GM18505 (cell line): ENCODE measurements around the gene MRPL20.
"Not testable (repeated sequence)": the region's sequence is repeated elsewhere in the genome, so short reads cannot be mapped to it uniquely, and the experiment has no call there.

Experiments used
- ATAC-seq: cut with Tn5 transposase; IDR thresholded peaks from one replicate; pipeline ENCODE4 v1.9.1; 2021; ENCODE audit not compliant: unreplicated experiment
- POLR2A ChIP-seq: IDR thresholded peaks from 4 replicates; pipeline ENCODE4 v1.6.1; 2011; ENCODE audit warnings: borderline replicate concordance; ENCODE audit not compliant: insufficient read depth, insufficient read length; ENCODE audit errors: extremely low read depth

The MRPL20 gene

DNA sequence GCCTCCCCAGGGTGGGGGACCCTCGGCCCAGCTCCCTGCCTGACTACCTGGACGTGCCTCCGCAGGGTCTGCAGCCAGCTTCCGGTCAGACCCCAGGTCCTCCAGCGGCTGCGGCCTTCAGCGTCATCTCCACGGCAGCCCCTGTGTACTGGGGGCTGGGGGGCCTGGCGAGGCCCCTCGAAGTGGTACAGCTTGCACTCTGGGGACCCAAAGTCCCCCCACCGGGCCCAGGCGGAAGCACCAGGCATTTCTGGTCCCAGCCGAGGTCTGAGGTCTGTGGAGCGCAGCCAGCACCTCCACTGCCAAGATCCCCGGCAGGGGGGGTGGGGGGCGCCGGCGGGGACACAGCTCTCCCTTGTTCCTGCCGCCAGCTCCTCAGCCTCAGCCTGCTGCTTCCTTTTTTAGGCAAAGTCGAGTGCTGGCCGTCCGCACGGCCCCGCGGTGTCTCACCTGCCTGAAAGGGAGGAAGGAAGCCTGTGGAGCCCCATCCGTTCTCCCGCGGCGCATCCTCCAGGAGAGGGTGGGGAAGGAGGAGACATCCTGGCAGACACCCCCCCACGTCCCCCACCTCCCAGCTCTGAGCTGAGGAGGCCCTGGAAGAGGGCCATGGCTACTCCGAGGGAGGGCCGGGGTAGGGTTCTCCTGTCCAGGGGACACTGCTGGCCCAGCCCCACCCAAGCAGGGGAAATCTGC lies 27.2 kb upstream of the MRPL20 start:
- no peak for ATAC-seq
- no peak for TF ChIP-seq POLR2A

DNA sequence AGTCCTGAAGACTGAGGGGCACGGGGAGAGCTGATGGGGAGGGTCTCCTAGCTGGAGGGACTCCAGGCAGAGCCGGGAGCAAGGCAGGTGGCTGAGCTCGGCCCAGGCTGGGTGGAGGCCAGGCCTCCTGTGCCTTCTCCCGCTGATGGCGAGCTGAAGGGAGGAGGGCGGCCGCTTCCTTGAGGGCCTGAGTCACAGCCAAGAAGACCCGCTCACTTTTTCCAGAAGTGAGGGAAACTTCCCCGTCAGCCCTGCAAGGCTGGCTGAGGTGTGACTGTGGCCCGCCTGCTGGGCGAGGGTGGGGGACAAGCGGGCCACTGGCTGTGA lies 26.7 kb upstream of the MRPL20 start:
- no peak for ATAC-seq
- no peak for TF ChIP-seq POLR2A

DNA sequence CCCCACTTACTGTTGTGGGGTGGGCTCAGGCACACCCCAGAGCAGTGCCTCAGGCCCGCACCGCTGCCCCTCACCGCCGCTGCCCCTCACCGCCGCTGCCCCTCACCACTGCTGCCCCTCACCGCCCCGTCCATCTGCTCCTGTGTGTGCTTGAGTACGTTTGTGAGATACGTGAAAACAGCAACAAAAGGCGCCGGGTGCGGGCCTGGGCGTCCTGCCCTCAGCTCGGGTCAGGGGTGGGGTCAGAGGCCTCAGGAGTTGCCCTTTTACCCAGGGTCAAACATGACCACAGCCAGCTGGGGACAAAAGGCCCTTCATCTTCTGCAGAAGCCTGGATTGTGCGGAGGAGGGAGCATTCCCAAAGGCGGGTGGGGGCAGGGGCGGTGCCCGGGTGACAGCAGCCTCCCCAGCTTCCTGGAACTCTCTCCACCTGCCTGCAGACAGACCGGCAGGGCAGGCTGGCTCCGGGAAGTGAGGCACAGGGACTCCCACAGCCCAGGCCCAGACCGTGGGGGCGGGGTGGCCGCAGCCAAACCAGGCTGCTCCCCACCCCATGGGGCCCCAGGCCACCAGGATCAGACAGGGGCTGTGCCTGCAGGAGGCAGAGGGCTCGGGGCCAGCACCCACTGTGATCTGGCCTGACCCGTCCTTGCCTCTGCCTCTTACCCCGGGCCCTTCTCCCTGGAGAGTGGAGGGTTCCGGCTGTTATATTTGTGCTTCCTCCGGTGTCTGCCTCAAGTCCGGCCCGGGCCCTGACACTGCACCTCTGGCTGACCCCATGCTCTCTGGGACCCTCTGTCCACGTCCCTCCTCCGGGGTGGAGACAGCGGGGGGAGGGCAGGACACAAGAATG lies 26.1 kb upstream of the MRPL20 start:
- TF ChIP-seq POLR2A: no peak
- ATAC-seq: no peak

DNA sequence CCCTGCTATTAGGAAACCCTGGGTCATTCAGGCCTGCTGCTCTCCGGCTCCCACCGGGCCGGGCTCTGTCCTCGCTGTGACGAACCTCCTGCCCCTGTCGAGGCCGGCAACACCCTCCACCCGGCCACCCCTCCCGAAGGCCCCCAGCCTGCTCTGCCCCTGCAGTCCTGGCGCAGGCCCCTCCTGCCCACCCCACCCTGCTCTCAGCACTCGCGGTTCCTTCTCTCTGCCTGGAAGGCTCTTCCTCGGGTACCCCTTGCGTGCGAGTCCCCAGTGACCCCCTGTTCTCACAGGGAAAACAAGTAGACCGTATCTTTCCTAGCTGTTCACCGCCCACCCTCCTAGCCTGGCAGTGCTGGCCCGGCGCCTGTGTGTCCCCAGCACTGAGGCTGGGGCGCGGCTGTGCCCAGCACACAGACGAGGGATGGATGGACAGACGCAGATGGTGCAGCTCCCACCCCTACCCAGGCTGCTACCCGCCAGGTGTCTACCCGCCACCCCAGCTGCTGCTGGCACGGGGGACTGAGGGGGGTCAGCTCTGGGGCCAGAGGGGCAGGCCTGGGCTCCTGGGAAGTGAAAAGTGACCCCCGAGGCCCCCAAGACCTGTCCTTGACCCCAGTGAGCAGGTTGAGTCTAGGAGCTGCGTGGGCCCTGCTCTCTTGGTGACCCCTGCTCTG lies 25.3 kb upstream of the MRPL20 start:
- no peak for ATAC-seq
- no peak for TF ChIP-seq POLR2A

DNA sequence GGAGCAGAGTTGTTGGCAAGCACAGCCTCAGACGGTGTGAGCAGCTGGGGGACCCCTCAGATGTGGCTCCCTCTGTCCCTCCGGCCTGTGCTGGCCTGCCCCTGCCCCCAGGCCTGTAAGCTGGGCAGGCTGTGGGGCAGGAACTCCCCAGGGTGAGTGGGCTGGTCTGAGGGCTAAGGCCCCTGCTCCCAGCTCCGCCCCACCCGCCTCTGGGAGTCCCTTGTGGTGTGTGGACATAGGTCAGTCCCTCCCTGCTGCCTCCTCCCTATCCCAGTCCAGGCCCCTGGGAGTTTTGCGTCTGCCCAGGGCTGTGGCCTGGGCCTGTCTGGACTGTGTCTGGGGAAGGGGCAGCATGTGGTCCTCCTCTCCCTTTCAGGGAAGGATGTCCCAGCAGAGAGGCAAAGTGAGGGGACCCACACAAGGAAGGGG lies 24.8 kb upstream of the MRPL20 start:
- TF ChIP-seq POLR2A: no peak
- no peak for ATAC-seq

DNA sequence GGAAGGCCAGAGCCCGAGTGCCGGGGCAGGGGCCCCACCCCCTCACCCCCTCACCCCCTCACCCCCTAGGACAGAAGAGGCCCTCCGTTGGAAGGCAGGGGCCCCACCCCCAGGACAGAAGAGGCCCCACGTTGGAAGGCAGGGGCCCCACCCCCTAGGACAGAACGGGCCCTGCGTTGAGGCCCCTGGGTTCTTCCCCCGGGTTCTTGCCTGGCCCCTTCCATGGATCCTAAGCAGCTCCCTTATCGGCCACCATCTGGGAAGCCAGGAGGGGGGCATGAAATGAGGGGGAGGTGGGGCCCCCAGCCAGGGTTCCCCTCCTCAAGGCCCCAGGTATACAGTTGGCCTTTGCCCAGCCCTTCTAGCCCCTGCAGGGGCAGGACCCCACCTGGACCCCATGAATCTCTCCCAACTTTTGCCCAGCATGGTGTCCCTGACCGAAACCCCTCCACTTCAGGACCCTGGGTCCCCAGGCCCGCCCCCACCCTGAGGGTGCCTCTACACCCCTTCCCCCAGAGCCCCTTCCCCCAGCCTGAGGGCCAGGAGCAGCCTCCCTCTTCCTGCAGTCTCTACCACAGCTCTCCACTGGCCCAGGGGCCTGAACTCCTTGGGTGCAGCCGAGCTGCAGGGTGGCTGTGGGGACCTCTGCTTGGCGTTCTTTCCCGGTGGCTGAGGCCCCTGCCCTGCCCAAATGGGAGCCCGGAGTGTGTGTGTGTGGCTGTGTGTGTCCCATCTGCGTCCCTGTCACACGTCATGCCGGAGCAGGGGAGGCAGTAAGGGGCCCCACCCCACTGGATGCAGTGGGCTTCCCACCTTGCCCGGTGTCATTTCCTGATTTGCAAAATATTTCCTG lies 24.1 kb upstream of the MRPL20 start:
- no peak for ATAC-seq

DNA sequence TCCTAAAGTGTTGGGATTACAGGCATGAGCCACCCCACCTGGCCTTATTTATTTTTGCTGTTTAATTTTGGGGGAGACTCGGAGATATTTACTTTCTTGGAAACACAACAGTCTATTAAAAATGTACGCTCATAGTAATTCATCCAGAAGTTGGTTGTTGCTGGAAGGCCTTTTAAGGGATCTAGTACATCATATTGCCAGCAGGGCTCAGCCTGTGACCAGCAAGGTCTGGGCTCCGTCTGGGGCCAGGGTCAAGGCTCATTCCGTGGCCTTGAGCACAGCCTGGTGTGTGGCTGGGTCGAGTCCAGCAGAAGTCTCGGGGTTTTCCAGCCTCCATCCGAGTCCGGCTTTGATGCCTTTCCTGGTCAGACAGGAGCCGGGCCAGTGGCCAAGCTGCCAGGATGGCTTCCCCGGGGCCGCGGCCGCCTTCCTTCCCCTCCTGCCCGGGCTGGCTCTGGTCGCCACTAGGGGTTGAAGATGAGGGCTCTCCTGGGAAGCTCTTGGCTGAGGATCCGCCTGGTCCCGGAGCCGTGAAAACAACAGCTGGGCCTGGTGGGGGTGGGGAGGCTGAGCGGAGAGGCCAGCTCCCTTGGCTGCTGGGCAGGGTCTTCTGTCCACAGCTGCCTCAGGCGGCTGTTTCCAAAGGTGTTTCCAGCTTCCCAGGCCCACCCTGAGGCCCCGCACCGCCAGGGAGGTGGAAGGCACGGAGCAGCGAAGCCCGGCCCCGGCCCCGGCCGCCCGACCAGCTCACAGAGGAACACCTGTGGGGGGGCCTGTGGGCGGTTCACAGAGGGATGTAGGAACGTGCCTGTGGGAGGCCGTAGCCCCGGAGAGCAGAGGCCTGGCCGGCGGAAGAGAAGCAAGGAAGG lies 23.3 kb upstream of the MRPL20 start:
- TF ChIP-seq POLR2A: no peak
- ATAC-seq: no peak

More for the DNA sequence above, 24.1 kb upstream of the MRPL20 start:
- TF ChIP-seq POLR2A: no peak

DNA sequence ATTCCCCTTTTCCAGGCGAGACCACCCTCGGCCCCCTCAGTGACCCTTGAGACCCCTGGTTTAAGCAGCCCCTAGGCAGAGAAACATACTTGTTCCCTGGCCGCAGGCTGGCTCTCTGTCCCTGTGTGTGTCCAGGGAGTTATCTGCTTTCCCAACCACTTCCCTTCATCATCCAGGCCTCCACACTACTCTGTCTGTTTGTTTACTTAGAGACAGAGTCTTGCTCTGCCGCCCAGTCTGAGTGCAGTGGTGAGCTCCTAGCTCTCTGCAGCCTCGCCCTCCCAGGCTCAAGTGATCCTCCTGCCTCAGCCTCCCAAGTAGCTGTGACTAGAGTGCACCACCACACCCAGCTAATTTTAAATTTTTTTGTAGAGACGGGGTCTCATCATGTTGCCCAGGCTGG lies 22.6 kb upstream of the MRPL20 start:
- ATAC-seq: no peak
- TF ChIP-seq POLR2A: no peak

DNA sequence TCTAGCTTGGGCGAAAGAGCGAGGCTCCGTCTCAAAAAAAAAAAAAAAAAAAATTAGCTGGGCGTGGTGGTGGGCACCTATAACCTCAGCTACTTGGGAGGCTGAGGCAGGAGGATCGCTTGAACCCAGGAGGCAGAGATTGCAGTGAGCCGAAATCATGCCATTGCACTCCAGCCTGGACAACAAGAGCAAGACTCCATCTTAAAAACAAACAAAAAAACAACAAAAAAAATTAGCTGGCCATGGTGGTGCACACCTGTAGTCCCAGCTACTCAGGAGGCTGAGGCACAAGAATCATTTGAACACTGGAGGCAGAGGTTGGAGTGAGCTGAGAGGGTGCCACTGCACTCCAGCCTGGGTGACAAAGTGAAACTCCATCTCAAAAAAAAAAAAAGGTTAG lies 21.9 kb upstream of the MRPL20 start:
- not testable (repeated sequence) for ATAC-seq

DNA sequence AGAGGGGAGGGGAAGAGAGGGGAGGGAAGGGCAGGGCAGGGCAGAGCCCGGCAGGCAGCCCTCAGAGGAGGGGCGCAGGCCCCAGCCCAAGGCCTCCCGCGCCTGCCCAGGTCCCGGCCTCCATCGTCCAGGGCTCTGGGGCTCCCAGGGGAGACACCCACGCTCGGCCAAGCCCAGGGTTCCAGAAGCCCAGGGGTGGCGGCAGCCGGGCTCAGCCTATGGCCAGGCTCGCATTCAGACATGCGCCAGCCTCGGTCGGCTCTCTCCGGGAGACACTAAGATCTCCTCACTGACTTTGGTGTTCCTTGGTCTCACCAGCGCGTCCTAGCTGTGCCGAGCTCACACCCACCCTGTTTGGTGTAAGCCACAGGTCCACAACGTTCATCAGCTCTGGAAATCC lies 21.1 kb upstream of the MRPL20 start:
- TF ChIP-seq POLR2A: no peak
- no peak for ATAC-seq

DNA sequence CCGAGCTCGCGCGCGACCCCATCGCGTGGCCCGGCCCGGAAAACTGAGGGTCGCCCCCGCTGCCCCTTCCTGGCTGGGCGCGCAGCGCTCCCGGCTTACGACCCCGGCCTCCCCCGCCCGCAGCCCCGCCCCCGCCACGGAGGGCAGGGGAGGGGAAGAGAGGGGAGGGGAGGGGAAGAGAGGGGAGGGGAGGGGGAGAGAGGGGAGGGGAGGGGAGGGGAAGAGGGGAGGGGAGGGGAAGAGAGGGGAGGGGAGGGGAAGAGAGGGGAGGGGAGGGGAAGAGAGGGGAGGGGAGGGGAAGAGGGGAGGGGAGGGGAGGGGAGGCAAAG lies 20.7 kb upstream of the MRPL20 start:
- no peak for ATAC-seq

DNA sequence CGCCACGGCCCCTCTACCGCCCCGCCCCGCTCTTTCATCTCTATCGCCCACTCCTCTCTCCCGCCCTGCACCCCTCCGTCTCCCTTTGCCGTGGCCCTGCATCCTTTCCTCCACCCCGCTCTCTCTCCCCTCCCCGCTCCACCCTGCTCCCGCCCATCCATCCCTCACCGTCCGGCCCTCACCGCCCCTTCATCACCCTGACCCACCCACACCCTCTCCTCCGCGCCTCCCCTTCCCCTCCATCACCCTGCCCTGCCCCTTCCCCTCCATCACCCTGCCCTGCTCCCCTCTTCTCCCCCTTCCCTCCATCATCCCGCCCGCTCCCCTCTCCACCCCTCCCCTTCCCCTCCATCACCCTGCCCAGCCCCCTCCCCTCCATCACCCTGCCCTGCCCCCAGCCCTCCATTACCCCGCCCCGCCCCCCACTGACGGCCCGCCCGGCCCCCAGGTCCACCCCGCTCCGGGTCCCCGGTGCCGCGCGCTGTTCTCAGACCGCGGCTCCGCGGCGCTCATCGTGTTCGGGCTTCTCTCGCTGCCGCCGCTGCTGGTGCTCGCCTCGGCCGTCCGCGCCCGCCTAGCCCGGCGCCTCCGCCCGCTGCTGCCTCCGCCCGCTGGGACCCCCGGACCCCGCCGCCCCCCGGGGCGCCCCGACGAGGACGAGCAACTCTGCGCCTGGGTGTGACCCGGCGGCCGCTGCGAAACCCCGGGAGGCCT lies 20.2 kb upstream of the MRPL20 start:
- TF ChIP-seq POLR2A: no peak
- ATAC-seq: no peak

More for the DNA sequence above, 20.7 kb upstream of the MRPL20 start:
- TF ChIP-seq POLR2A: no peak
